Kidney (tissue), 14 donors: ENCODE results near the gene SPEG. TPM values are rescaled to one million over a fixed set of nuclear protein-coding genes. Genes with fewer than 3 reads are reported as not detected.

Source experiments
- DNase-seq, 5 donors: peaks; one replicate each; pipeline ENCODE4 v3.0.0-alpha.2; 2013 to 2020
- FAIRE-seq: peaks from 2 replicates; lab custom pipeline; 2012; peaks lifted over from hg19 to GRCh38; lab: Jason Lieb, UNC
- H3K27ac ChIP-seq, 2 donors: one replicate each; pipeline ENCODE4 v1.7.0; 2013; ENCODE audit warnings: low read depth in 2 of 2, low read length in 2 of 2, inconsistent platforms in 1 of 2
- H3K27me3 ChIP-seq: one replicate; pipeline ENCODE4 v1.7.1; 2013; ENCODE audit warnings: low read length, inconsistent platforms; ENCODE audit not compliant: control insufficient read depth, insufficient read depth
- H3K36me3 ChIP-seq, 3 donors: one replicate each; pipeline versions ENCODE4 v1.7.0 to v1.7.1; 2013; ENCODE audit warnings: low read length in 3 of 3, control low read depth in 1 of 3, inconsistent platforms in 1 of 3; ENCODE audit not compliant: insufficient read depth in 3 of 3, control insufficient read depth in 2 of 3
- H3K4me1 ChIP-seq, 3 donors: one replicate each; pipeline versions ENCODE4 v1.7.0 to v1.7.1; 2013; ENCODE audit warnings: low read length in 3 of 3, inconsistent platforms in 1 of 3, low read depth in 1 of 3; ENCODE audit not compliant: control insufficient read depth in 2 of 3, insufficient read depth in 2 of 3
- H3K4me3 ChIP-seq, 3 donors: one replicate each; pipeline versions ENCODE4 v1.7.0 to v1.8.1; 2013; ENCODE audit warnings: low read length in 3 of 3, control low read depth in 1 of 3, inconsistent platforms in 1 of 3
- H3K9ac ChIP-seq, 3 donors: one replicate each; pipeline versions ENCODE4 v1.7.0 to v1.7.1; 2013; ENCODE audit warnings: low read length in 3 of 3, control low read depth in 1 of 3, inconsistent platforms in 1 of 3
- H3K9me3 ChIP-seq, 3 donors: one replicate each; pipeline versions ENCODE4 v1.7.0 to v1.7.1; 2013; ENCODE audit warnings: low read length in 3 of 3, control low read depth in 1 of 3, inconsistent platforms in 1 of 3; ENCODE audit not compliant: control insufficient read depth in 2 of 3, insufficient read depth in 1 of 3
- CTCF ChIP-seq: IDR thresholded peaks from 3 replicates; pipeline ENCODE4 v1.5.1; 2012; ENCODE audit warnings: mild to moderate bottlenecking, moderate library complexity, borderline replicate concordance; ENCODE audit not compliant: insufficient read depth; ENCODE audit errors: extremely low read depth
- intact Hi-C: fragments of 100-400 bp; cut with DNase I; formaldehyde crosslinking; loops from one replicate; pipeline ENCODE4 v1.11.1; 2022
- polyA plus RNA-seq: library from polyadenylated mRNA; stranded (reverse); fragments of 350-450 nt; fragmentation: Illumina TruSeq; extraction: RNeasy Lipid Tissue Mini Kit (QIAGEN cat#74804); gene quantifications from one replicate; pipeline ENCODE4 v1.2.3, GENCODE V29; 2014; ENCODE audit warnings: low read depth, low replicate concordance; ENCODE audit not compliant: insufficient read depth
- total RNA-seq: library from RNA; stranded (reverse); fragmentation: NEBNext Ultra II Directional; extraction: Animal tissue kit (Norgen Biotek cat#: 25700); gene quantifications from one replicate; pipeline ENCODE4 v1.2.1, GENCODE V29; 2021
- donor health status: control.
- donor health status: control.
- donor health status: control.
- donor health status: control.
- donor health status: control.
- donor health status: DM: yes; HTN: yes; CAD: no.
- donor health status: Normal renal cell carcinoma (clear cell type).

Gene SPEG
- total and polyA plus RNA-seq, 2 donors from 2014 or later: 13.1 to 26.6 TPM

GRCh38 chr2:219469186-219469724, 34.6 kb downstream of the SPEG start:
- no peaks in the 10 kb centered on the region for H3K27me3 ChIP-seq
- DNase-seq: no peak
- H3K9me3 ChIP-seq: no peaks in the 10 kb centered on the region
- no peaks in the 10 kb centered on the region for H3K36me3 ChIP-seq
- no peak overlapping the region for H3K9ac ChIP-seq
- H3K27ac ChIP-seq: no peak overlapping the region
- intact Hi-C loops: no loop called here
- no peak overlapping the region for H3K4me3 ChIP-seq
- TF ChIP-seq CTCF: no peak
- no peak for FAIRE-seq
- H3K4me1 ChIP-seq: no peaks in the 10 kb centered on the region

GRCh38 chr2:219470429-219470828, 35.8 kb downstream of the SPEG start:
- FAIRE-seq: no peak
- Histone ChIP-seq H3K4me3 (no peak overlapping the region), H3K36me3 (no peaks in the 10 kb centered on the region), H3K9ac (no peak overlapping the region), H3K4me1 (no peaks in the 10 kb centered on the region), H3K9me3 (no peaks in the 10 kb centered on the region), H3K27me3 (no peaks in the 10 kb centered on the region), H3K27ac (no peak overlapping the region)
- no peak for TF ChIP-seq CTCF
- no peak for DNase-seq
- intact Hi-C loops: loop anchor here (10.0 kb wide), 1 partner anchor 54 kb away; no protein-coding TSS in a partner anchor

GRCh38 chr2:219471476-219472371, 37.1 kb downstream of the SPEG start:
- H3K9ac ChIP-seq: no peak overlapping the region
- no peaks in the 10 kb centered on the region for H3K9me3 ChIP-seq
- no peak for TF ChIP-seq CTCF
- intact Hi-C loops: loop anchor here (10.0 kb wide), 1 partner anchor 53 kb away; no protein-coding TSS in a partner anchor
- DNase-seq (peak in 1 of 5 donors; percentile 57), FAIRE-seq (no peak)
- no peak overlapping the region for H3K4me3 ChIP-seq
- no peaks in the 10 kb centered on the region for H3K27me3 ChIP-seq
- no peaks in the 10 kb centered on the region for H3K36me3 ChIP-seq
- H3K4me1 ChIP-seq: no peaks in the 10 kb centered on the region
- no peak overlapping the region for H3K27ac ChIP-seq
